ENCODE results near the gene GARIN5A.

DNA sequence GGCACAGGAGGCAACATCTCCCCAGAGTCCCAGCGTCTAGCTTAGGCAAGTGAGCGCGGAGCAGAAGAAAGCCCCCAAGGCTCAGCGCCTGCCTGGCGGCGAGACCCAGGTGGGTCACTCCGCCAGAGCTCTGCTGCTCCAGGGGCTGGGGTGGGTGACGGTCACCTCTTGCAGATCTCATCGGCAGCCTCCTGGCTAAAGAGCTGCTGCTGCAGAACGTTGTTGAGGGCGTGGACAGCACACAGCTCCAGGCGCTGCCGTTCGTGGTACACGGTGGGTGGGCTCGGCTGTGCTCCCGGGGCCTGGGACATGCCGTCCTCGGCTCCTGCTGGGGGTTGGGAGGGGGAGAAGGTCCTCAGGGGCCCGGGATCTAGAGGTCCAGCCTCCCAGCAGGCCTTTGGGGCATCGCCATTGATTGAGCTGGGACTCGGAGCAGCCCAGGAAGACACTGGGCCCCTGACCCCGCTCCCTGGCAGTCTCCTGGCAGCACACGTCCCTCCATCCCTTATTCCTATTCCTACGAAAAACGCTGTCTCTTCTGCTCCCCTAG lies 33.5 kb upstream of the GARIN5A start:
- TF ChIP-seq, protein P1, sequence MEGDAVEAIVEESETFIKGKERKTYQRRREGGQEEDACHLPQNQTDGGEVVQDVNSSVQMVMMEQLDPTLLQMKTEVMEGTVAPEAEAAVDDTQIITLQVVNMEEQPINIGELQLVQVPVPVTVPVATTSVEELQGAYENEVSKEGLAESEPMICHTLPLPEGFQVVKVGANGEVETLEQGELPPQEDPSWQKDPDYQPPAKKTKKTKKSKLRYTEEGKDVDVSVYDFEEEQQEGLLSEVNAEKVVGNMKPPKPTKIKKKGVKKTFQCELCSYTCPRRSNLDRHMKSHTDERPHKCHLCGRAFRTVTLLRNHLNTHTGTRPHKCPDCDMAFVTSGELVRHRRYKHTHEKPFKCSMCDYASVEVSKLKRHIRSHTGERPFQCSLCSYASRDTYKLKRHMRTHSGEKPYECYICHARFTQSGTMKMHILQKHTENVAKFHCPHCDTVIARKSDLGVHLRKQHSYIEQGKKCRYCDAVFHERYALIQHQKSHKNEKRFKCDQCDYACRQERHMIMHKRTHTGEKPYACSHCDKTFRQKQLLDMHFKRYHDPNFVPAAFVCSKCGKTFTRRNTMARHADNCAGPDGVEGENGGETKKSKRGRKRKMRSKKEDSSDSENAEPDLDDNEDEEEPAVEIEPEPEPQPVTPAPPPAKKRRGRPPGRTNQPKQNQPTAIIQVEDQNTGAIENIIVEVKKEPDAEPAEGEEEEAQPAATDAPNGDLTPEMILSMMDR (IDR thresholded peaks at IDR 0.05), result no peak
- TF ChIP-seq POLR2A (IDR thresholded peaks at IDR 0.05), result no peak
